Measurements from ENCODE around the gene WDR88. TPM values are rescaled to one million over a fixed set of nuclear protein-coding genes. Genes with fewer than 3 reads are reported as not detected.

The WDR88 gene
- total RNA-seq, 2 donors from 2014 or later: not detected

GRCh38 chr19:33171222-33171795 lies 39.4 kb downstream of the WDR88 start:
- 100% methylated on average over 1 of the region's 1 CpG for WGBS, 2 donors
- peaks cover 13% of the 10 kb centered on the region for H3K4me1 ChIP-seq
- H3K36me3 ChIP-seq (replicated peaks in 1 of 2; ENCODE audit: insufficient read depth in 1 of 2, low read depth in 2 of 2): no peaks in the 10 kb centered on the region
- TF ChIP-seq CTCF (IDR thresholded peaks at IDR 0.05) (no peak), POLR2A (IDR thresholded peaks at IDR 0.05) (no peak)
- ATAC-seq: no peak
- no peak for DNase-seq
- H3K4me3 ChIP-seq: no peak overlapping the region
- H3K27me3 ChIP-seq: no peaks in the 10 kb centered on the region
- H3K9me3 ChIP-seq: no peaks in the 10 kb centered on the region
- no peak overlapping the region for H3K27ac ChIP-seq
- intact Hi-C loops (cut with DNase I): no loop called here

GRCh38 chr19:33171916-33172359 lies 40.0 kb downstream of the WDR88 start:
- H3K4me1 ChIP-seq: peaks cover 13% of the 10 kb centered on the region
- DNase-seq (no peak), ATAC-seq (no peak)
- no peak overlapping the region for H3K4me3 ChIP-seq
- WGBS, 2 donors: 90 to 93% methylated on average over 6 of the region's 6 CpGs
- intact Hi-C loops (cut with DNase I): no loop called here
- no peaks in the 10 kb centered on the region for H3K36me3 ChIP-seq (replicated peaks in 1 of 2; ENCODE audit: insufficient read depth in 1 of 2, low read depth in 2 of 2)
- no peaks in the 10 kb centered on the region for H3K9me3 ChIP-seq
- no peak overlapping the region for H3K27ac ChIP-seq
- TF ChIP-seq POLR2A (IDR thresholded peaks at IDR 0.05) (no peak), CTCF (IDR thresholded peaks at IDR 0.05) (no peak)
- no peaks in the 10 kb centered on the region for H3K27me3 ChIP-seq

- ATAC-seq: no peak
- TF ChIP-seq POLR2A (IDR thresholded peaks at IDR 0.05) (no peak), CTCF (IDR thresholded peaks at IDR 0.05) (no peak)
- Histone ChIP-seq H3K27me3 (no peaks in the 10 kb centered on the region), H3K4me1 (peaks cover 25% of the 10 kb centered on the region), H3K36me3 (replicated peaks in 1 of 2; ENCODE audit: insufficient read depth in 1 of 2, low read depth in 2 of 2) (no peaks in the 10 kb centered on the region), H3K9me3 (no peaks in the 10 kb centered on the region), H3K4me3 (no peak overlapping the region), H3K27ac (no peak overlapping the region)
- 92 to 100% methylated on average over 1 to 5 of the region's 5 CpGs for WGBS, 2 donors
- intact Hi-C loops (cut with DNase I): no loop called here
- DNase-seq: no peak
Measured at GRCh38 chr19:33174186-33174585, 42.3 kb downstream of the WDR88 start.

- ATAC-seq: no peak
Measured at GRCh38 chr19:33175156-33175782, 43.4 kb downstream of the WDR88 start.

More at GRCh38 chr19:33175156-33175782, 43.4 kb downstream of the WDR88 start:
- Histone ChIP-seq H3K9me3 (no peaks in the 10 kb centered on the region), H3K27me3 (no peaks in the 10 kb centered on the region), H3K4me3 (no peak overlapping the region), H3K4me1 (peaks cover 25% of the 10 kb centered on the region), H3K27ac (no peak overlapping the region), H3K36me3 (replicated peaks in 1 of 2; ENCODE audit: insufficient read depth in 1 of 2, low read depth in 2 of 2) (no peaks in the 10 kb centered on the region)
- TF ChIP-seq POLR2A (IDR thresholded peaks at IDR 0.05) (no peak), CTCF (IDR thresholded peaks at IDR 0.05) (no peak)
- intact Hi-C loops (cut with DNase I): no loop called here
- 87 to 92% methylated on average over 7 to 10 of the region's 10 CpGs for WGBS, 2 donors
- DNase-seq: no peak

Data from body of pancreas (tissue), 4 donors.